ENCODE measurements around the gene RBM19.
A peak's percentile ranks its signal among the peaks of the same experiment; 100 is the strongest.
"Not testable (repeated sequence)": the region's sequence is repeated elsewhere in the genome, so short reads cannot be mapped to it uniquely, and the experiment has no call there.

The RBM19 gene

GRCh38 chr12:113965951-113966797 lies at the start of gene RBM19:
Gene RBM19, minus strand, starts transcription at chr12:113966325. Its CDS starts 98 bp downstream, at chr12:113966227.
- DNase-seq: peak; percentile 93

- DNase-seq: no peak
Observed at GRCh38 chr12:114015851-114016250, 49.7 kb upstream of the RBM19 start.

- DNase-seq: peak; percentile 62
Observed at GRCh38 chr12:114013575-114014345, 47.6 kb upstream of the RBM19 start.

- no peak for DNase-seq
Observed at GRCh38 chr12:114012744-114013431, 46.8 kb upstream of the RBM19 start.

- peak; percentile 30 for DNase-seq
Observed at GRCh38 chr12:114011711-114012110, 45.6 kb upstream of the RBM19 start.

- peak; percentile 18 for DNase-seq
Observed at GRCh38 chr12:114006482-114007425, 40.6 kb upstream of the RBM19 start.

GRCh38 chr12:114004402-114004801 lies 38.3 kb upstream of the RBM19 start:
- no peak for DNase-seq

GRCh38 chr12:114003286-114003685 lies 37.2 kb upstream of the RBM19 start:
- DNase-seq: no peak

GRCh38 chr12:114001511-114002340 lies 35.6 kb upstream of the RBM19 start:
- no peak for DNase-seq

- no peak for DNase-seq
Observed at GRCh38 chr12:114000861-114001260, 34.7 kb upstream of the RBM19 start.

- DNase-seq: not testable (repeated sequence)
Observed at GRCh38 chr12:114000261-114000660, 34.1 kb upstream of the RBM19 start.

- no peak for DNase-seq
Observed at GRCh38 chr12:113997365-113997764, 31.2 kb upstream of the RBM19 start.

GRCh38 chr12:113996026-113996425 lies 29.9 kb upstream of the RBM19 start:
- no peak for DNase-seq

- DNase-seq: no peak
Observed at GRCh38 chr12:113994051-113994450, 27.9 kb upstream of the RBM19 start.

GRCh38 chr12:113992751-113993150 lies 26.6 kb upstream of the RBM19 start:
- not testable (repeated sequence) for DNase-seq

- no peak for DNase-seq
Observed at GRCh38 chr12:113991224-113992044, 25.3 kb upstream of the RBM19 start.

- DNase-seq: no peak
Observed at GRCh38 chr12:113990250-113991223, 24.4 kb upstream of the RBM19 start.

- DNase-seq: no peak
Observed at GRCh38 chr12:113988976-113989375, 22.9 kb upstream of the RBM19 start.

- no peak for DNase-seq
Observed at GRCh38 chr12:113988064-113988451, 21.9 kb upstream of the RBM19 start.
